RWPE2 (cell line): ENCODE data around the gene PDZK1.

Experiments used
- ATAC-seq: fragments of 200-7000 bp; cut with Tn5 transposase; 3 replicates; pipeline ENCODE4 v1.9.1; 2021; ENCODE audit warnings: low read depth
- DNase-seq: peaks from one replicate; pipeline ENCODE4 v3.0.0-alpha.2; 2020; ENCODE audit warnings: low spot score
- H3K27ac ChIP-seq: fragments of 450-650 bp; 2 replicates; pipeline ENCODE4 v1.5.1; 2017; ENCODE audit warnings: mild to moderate bottlenecking; ENCODE audit not compliant: poor library complexity, severe bottlenecking
- H3K27me3 ChIP-seq: fragments of 250-450 bp; sonication (Bioruptor Pico); 2 replicates; pipeline ENCODE4 v1.5.1; 2021; ENCODE audit warnings: mild to moderate bottlenecking, moderate library complexity; ENCODE audit not compliant: insufficient read depth, poor library complexity, severe bottlenecking
- H3K36me3 ChIP-seq: fragments of 250-450 bp; sonication (Bioruptor Pico); 2 replicates; pipeline ENCODE4 v1.5.1; 2020; ENCODE audit warnings: low read depth, mild to moderate bottlenecking, moderate library complexity
- H3K4me1 ChIP-seq: fragments of 250-450 bp; sonication (Bioruptor Pico); 2 replicates; pipeline ENCODE4 v1.5.1; 2021; ENCODE audit warnings: mild to moderate bottlenecking, moderate library complexity; ENCODE audit not compliant: insufficient read depth, poor library complexity, severe bottlenecking
- H3K4me3 ChIP-seq: fragments of 250-450 bp; sonication (Bioruptor Pico); 2 replicates; pipeline ENCODE4 v1.5.1; 2021; ENCODE audit warnings: mild to moderate bottlenecking, moderate library complexity; ENCODE audit not compliant: severe bottlenecking
- H3K9me3 ChIP-seq: fragments of 250-450 bp; sonication (Bioruptor Pico); 2 replicates; pipeline ENCODE4 v1.5.1; 2021; ENCODE audit warnings: mild to moderate bottlenecking, moderate library complexity; ENCODE audit not compliant: severe bottlenecking
- CTCF ChIP-seq: fragments of 450-650 bp; IDR thresholded peaks from one replicate; pipeline ENCODE4 v1.5.1; 2017; ENCODE audit warnings: mild to moderate bottlenecking, moderate library complexity; ENCODE audit not compliant: poor library complexity, severe bottlenecking

Gene PDZK1

GRCh38 chr1:145711213-145711651 lies 4.1 kb upstream of the PDZK1 start:
- no peak for DNase-seq
- H3K27ac ChIP-seq, result no peak overlapping the region
- no peaks in the 10 kb centered on the region for H3K36me3 ChIP-seq
- no peaks in the 10 kb centered on the region for H3K9me3 ChIP-seq
- TF ChIP-seq CTCF, result no peak
- peaks cover 6% of the 10 kb centered on the region for H3K4me1 ChIP-seq
- H3K4me3 ChIP-seq, result no peak overlapping the region
- ATAC-seq, result no peak
- H3K27me3 ChIP-seq, result no peaks in the 10 kb centered on the region

- Histone ChIP-seq H3K27ac (no peak overlapping the region), H3K4me1 (peaks cover 14% of the 10 kb centered on the region)
- TF ChIP-seq CTCF, result no peak
Observed at GRCh38 chr1:145710291-145711027, 3.3 kb upstream of the PDZK1 start.

GRCh38 chr1:145708063-145708462 lies 895 bp upstream of the PDZK1 start:
- Histone ChIP-seq H3K9me3 (no peaks in the 10 kb centered on the region), H3K27ac (no peak overlapping the region), H3K36me3 (no peaks in the 10 kb centered on the region), H3K27me3 (no peaks in the 10 kb centered on the region), H3K4me3 (no peak overlapping the region), H3K4me1 (peaks cover 15% of the 10 kb centered on the region)
- DNase-seq, result no peak
- TF ChIP-seq CTCF, result no peak
- no peak for ATAC-seq

More at GRCh38 chr1:145710291-145711027, 3.3 kb upstream of the PDZK1 start:
- Histone ChIP-seq H3K4me3 (no peak overlapping the region), H3K9me3 (no peaks in the 10 kb centered on the region), H3K27me3 (no peaks in the 10 kb centered on the region), H3K36me3 (no peaks in the 10 kb centered on the region)
- ATAC-seq (no peak), DNase-seq (no peak)

GRCh38 chr1:145706086-145706664 lies 993 bp downstream of the PDZK1 start:
- peaks cover 15% of the 10 kb centered on the region for H3K4me1 ChIP-seq
- TF ChIP-seq CTCF, result no peak
- H3K36me3 ChIP-seq, result no peaks in the 10 kb centered on the region
- H3K9me3 ChIP-seq, result no peaks in the 10 kb centered on the region
- ATAC-seq (peak; percentile 92), DNase-seq (peak; percentile 91)
- peak overlapping the region; percentile 74 for H3K27ac ChIP-seq
- no peak overlapping the region for H3K4me3 ChIP-seq
- no peaks in the 10 kb centered on the region for H3K27me3 ChIP-seq

GRCh38 chr1:145705622-145706021 lies 1.5 kb downstream of the PDZK1 start:
- H3K4me1 ChIP-seq, result peaks cover 15% of the 10 kb centered on the region
- H3K9me3 ChIP-seq, result no peaks in the 10 kb centered on the region
- no peak overlapping the region for H3K4me3 ChIP-seq
- no peak for DNase-seq
- TF ChIP-seq CTCF, result no peak
- no peak for ATAC-seq
- peak overlapping the region; percentile 74 for H3K27ac ChIP-seq
- no peaks in the 10 kb centered on the region for H3K36me3 ChIP-seq
- no peaks in the 10 kb centered on the region for H3K27me3 ChIP-seq
